ENCODE results near the gene ZBTB42. TPM values are rescaled to one million over a fixed set of nuclear protein-coding genes. Genes with fewer than 3 reads are reported as not detected.

Gene ZBTB42
- total RNA-seq, 4 donors from 2014 or later, result 3.0 to 8.0 (median 6.3) TPM

GRCh38 chr14:104780513-104781030 lies 20.3 kb upstream of the ZBTB42 start:
- DNase-seq (ENCODE audit: low spot score) (no peak), ATAC-seq (ENCODE audit: low FRiP score) (no peak)
- TF ChIP-seq CTCF (IDR thresholded peaks at IDR 0.05), result no peak

- no peak for DNase-seq (ENCODE audit: low spot score)
- no peak for ATAC-seq (ENCODE audit: low FRiP score)
- TF ChIP-seq CTCF (IDR thresholded peaks at IDR 0.05), result no peak
These were observed 19.4 kb upstream of the ZBTB42 start for GRCh38 chr14:104781271-104782077.

GRCh38 chr14:104782086-104782807 lies 18.7 kb upstream of the ZBTB42 start:
- DNase-seq (ENCODE audit: low spot score), result no peak
- no peak for ATAC-seq (ENCODE audit: low FRiP score)
- TF ChIP-seq CTCF (IDR thresholded peaks at IDR 0.05), result no peak

- no peak for ATAC-seq (ENCODE audit: low FRiP score)
These were observed 18.1 kb upstream of the ZBTB42 start for GRCh38 chr14:104782808-104783139.

GRCh38 chr14:104783484-104784217 lies 17.2 kb upstream of the ZBTB42 start:
- no peak for TF ChIP-seq CTCF (IDR thresholded peaks at IDR 0.05)
- no peak for ATAC-seq (ENCODE audit: low FRiP score)
- no peak for DNase-seq (ENCODE audit: low spot score)

More at GRCh38 chr14:104782808-104783139, 18.1 kb upstream of the ZBTB42 start:
- no peak for DNase-seq (ENCODE audit: low spot score)
- no peak for TF ChIP-seq CTCF (IDR thresholded peaks at IDR 0.05)

GRCh38 chr14:104784218-104784568 lies 16.7 kb upstream of the ZBTB42 start:
- ATAC-seq (ENCODE audit: low FRiP score), result no peak
- TF ChIP-seq CTCF (IDR thresholded peaks at IDR 0.05), result no peak
- DNase-seq (ENCODE audit: low spot score), result no peak

All from omental fat pad (tissue), 4 donors.